Kasumi-1 (cell line): Measurements from ENCODE around the gene ANKRD29.

Source experiments
- DNase-seq, 2 experiments: peaks; one replicate each; lab custom pipeline; 2025; lab: John Stamatoyannopoulos, UW

ANKRD29 gene

DNA sequence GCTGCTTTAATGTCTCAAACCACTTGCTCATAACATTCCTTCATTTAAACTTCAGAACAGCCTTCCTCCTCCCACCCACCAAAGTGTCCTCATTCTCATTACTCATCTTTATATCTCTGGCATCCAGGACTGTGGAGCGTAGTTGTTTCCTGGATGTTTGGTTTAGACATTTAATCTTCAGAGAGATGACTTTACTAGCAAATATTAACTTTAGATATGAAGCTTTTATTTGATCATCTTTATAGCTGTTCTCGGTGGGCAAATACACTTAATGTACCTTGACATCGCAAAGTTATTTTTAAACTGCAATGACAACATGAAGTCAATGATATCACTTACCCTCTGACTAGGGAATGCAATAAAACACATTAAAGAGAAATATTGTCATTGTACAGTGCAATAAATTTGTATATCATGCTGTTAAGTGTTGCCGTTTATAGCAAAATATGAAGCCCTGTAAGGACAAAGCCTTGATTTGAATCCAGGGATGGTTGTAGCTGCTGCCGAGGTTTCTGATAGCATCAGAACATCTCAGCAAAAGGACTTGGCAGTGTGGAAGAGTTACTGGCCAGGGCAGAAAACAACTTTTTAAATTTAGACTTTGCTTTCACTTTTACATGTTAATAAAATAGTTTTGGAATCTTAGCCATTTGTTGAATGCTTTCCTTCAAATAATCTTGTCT is 21.9 kb upstream of the ANKRD29 start:
- no peak for DNase-seq

DNA sequence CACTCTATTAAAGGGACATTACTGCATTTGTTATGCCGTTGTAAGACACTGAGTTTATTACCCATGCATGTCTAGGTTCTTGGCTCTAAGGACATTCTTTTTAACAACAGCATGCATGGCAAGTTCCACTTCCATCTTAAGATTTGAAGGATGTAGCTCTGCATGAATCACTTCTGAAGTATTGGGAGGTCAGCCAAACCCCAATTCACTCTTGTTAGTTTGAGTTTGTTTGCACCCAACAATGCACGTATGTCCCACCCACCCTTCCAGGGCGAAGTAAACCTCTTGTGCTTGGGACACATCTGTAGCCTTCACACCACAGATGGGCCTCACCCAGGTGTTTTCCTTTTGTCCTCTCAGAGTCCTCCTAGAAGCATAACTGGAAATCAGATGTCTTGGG is 21.0 kb upstream of the ANKRD29 start:
- no peak for DNase-seq

DNA sequence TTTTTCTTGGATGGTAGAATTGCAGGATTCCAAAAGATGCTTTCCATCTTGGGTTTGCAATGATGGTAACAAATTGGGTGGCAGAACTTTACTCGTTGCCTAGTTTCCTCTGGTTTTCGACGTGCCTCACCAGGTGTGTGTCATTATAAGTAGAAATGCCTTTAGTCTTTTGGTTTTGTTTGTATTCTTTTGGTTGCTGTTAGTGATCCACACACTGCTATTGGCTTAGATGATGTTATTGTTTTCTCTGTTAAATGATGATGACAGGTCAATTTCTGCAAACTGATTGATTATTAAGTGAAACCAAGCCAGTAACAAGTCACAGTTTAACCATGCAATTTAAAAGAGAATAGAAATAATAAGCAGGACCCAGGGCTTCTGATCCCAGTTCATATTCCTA is 20.4 kb upstream of the ANKRD29 start:
- DNase-seq, result no peak

DNA sequence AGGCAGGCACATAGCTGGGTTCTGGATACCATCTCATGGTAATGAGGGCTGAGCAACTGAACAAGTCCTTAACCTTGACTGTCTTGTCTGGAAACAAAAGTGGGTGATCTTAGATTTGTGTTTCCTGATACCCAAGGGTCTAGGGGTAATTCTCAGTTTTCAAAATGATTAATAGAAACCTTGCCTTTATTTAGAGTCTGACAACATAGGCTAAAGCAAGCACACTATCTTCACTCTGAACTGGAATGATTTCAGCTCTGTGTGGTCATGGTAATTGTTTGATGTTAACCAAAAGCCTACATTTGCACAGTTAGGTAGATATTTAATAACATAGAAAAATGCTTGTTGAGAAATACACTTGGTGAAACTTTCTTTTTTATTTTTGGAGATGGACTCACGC is 19.8 kb upstream of the ANKRD29 start:
- no peak for DNase-seq

DNA sequence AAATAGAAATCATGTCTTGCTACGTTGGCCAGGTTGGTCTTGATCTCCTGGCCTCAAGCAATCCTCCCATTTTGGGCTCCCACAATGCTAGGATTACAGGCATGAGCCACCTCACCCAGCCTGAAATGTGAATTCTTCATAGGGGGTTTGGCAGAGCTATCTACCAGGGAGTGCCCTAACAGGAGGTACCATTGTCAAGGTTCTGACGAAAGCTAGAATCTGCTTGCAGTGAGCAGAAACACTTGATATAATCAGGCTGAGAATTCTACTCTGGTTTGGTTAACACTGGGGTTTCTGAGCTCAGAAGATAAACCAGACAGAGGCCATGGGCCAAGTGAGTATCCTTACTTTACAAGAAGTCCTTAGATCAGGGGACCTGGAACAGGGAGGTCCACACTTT is 19.3 kb upstream of the ANKRD29 start:
- no peak for DNase-seq

DNA sequence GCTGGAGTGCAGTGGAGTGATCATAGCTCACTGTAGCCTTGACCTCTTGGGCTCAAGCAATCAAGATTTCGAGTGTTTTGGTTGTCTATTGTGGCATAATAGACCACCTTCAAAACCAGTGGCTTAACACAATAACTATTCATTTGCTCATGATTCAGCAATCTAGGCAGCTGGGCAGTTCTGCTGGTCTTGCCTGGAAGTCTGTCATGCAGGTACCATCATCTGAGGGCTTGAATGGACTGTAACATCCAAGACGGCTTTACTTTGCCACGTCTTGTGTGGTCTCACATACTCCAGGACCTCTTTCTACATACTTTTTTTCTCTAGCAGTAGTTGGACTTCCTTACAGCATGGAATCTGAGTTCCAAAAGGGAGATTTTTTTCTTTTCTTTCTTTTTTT is 13.2 kb upstream of the ANKRD29 start:
- no peak for DNase-seq

DNA sequence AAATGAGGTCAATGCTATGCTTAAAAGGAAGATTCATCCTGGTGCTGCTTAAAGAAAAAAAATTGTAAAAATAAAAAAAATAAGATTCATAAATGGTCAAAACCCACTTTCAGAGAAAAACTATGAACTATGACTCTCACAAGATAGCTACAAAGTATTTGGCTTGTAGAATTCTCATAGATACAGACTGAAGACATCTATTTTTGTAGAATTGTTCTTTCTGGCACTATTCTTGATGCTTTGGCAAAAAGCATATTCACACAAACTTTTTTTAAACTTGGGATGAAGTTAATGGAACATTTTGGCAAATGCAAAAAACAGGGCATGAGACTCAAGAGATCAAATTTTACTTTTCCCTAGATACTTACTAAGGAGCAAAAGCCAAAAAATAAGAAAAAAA is 12.5 kb upstream of the ANKRD29 start:
- DNase-seq, result no peak

DNA sequence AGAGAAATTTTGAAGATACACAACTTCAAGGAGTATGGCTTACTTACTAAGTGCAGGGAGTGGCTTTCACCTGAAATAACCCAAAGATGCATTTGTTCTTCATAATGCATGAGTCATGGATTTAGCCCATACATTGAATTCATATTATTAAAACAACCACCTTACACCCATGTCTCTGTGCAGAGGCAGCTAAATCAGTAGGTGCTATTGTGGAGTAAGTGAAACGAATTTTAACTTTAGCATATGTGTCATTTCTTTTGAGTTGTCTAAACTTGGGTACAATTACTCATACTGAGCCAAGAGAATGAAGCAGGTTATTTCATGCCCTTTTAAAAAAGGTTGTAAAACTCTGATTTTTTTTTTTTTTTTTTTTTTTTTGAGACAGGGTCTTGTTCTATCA is 11.0 kb upstream of the ANKRD29 start:
- DNase-seq, result no peak

DNA sequence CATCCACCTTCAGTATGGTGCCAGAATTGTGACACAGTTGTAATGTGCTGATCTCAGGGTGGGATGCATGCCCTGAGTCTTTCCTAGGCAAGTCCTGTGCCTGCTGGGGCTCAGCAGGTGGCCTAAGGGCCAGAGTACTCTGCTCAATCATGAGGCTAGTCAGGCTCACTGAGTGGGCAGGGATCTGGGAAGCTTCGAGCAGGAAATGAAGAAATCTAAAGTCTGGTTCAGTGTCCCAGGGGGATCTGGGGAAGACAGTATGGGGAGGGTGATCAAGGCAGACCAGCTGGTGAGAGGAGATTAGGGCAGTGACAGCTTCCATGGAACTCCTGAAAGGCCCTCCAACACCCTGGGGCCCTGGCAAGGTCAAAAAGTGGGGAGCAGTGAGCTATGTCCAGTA is 8.9 kb upstream of the ANKRD29 start:
- no peak for DNase-seq

DNA sequence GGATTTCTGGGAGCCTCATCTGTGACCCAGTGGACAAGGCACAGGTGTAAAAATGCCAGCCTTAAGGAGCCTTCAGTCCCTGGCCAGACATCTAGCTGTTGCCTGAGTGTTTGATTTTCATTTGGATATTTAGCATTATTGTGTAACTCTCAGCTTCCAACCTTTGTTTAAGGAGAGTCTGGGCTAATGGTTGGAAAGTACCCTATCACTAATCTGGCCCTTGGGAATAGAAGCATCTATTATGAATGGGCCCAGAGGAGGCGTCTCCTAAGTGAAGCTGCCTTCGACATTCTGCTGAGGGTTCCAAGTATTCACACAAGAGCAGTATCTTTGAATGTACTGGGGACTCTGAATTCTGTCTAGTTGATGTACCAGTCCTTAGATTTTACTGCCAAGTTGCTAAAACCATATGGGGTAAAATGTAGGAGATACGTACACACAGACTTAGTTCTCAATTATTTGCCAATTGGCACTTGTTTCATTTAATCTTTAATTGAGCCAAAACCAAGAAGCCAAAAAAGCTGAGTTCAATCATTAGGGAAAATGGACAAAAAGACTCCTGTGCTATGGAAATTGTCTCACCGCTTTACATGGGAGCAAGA is 7.2 kb upstream of the ANKRD29 start:
- no peak for DNase-seq

DNA sequence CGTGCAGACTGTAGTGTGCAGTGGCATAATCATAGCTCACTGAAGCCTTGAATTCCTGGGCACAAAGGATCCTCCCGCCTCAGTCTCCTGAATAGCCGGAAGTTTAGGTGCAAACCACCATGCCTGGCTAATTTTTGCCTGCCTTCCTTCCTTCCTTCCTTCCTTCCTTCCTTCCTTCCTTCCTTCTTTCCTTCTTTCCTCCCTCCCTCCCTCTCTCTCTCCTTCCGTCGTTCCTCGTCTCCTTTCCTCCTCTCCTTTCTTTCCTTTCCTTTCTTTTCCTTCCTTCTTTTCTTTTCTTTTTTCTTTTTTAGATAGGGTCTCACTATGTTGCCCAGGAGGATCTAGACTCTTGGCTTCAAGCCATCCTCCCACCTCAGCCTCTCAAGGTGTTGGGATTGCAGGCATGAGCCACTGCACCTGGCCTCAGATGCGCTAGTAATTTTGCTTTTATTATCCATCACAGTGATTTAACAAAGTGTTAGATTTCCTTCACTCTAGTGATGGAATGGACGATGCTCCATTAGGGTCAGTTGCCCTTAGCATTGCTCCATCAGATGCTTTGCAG is 6.6 kb upstream of the ANKRD29 start:
- DNase-seq, result no peak

DNA sequence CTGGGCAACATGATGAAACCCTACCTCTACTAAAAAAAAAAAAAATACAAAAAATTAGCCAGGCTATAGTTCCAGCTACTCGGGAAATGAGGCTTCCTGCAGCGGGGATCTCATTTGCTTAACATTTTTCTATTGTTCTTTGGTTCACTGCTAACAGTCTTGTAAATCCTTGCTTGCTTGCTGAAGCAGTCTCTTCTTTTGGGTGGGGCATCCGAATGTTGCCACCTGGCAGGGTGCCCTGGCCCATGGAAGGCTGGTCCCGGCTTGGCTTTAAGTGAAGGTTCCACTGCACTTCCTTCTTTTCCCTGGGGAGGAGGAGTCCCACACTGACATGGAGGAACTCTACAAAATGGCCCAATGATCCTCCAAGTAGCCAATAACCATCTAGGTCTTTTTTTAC is 6.0 kb upstream of the ANKRD29 start:
- DNase-seq, result no peak

DNA sequence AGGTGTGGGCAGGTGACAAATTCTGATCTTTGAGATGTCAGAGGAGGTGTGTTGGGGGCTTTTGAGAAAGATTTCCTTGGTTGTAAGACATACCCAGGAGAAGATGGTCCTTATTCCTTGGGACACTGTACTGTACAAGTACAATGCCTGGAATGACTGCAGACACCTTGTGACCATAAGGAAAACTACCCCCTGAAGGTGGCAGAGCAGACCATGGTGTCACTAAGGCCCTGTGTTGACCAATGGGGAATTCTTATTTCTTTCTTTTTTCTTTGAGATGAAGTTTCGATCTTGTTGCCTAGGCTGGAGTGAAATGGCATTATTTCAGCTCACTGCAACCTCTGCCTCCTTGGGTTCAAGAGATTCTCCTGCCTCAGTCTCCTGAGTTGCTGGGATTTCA is 4.4 kb upstream of the ANKRD29 start:
- DNase-seq, result no peak

DNA sequence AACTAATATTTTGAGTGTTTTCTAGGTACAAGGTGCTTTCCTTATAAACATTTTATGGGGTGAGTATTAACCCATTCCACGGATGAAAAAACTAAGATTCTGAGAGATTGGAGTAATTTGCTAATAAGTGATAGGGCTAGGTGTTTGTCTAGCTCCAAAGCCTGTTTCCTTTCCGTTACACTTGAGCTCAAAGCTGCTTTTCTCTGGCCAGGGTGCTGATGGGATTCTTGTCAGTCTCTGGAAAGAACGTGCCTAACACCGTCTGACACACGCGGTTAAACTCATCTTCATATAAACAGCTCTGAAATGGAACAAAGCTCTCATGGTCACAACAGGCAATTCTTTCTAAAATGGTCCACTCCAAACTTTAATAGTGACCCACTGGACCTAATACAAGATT is 2.0 kb upstream of the ANKRD29 start:
- peak; percentile 21 to 30 for DNase-seq

DNA sequence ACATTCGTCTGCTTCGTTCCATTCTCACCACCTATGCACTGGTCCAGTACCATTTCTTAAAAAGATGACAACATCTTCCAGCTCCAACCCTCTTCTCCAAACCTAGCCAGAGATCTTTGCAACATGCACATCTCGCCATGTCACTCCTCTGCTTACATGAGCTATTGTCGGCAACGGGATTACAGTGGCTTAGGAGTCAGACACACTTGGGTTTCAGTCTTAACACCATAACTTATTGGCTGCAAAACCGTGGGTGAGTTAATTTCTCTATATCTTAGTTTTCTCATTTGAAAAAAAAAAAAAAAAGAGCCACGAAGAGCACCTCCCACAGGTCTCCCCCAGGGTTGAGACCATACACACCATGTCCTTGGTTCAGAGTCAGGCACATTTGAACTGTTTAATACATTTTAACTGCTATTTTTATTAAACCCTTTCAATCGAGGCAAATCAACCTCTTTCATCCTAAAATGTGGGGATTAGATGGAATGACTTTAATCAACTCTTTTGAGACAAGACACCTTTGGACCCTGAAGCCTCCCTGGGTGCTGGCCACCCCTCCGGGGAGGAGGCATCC is 889 bp downstream of the ANKRD29 start:
- DNase-seq, result no peak

DNA sequence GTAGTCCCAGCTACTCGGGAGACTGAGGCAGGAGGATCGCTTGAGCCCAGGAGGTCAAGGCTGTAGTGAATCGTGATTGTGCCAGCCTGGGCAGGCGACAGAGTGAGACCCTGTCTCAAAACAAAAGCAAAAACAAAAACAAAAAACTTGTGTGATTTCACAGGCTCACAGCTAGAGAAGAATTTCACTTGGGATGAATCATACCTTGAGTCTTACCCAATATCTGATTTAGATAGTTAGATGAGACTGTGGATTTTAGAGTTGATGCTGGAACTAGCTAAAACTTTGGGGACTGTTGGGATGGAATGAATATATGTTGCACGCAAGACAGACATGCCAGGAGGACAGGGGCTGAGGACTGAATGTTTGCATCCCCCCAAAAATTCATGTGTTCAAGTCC is 4.4 kb downstream of the ANKRD29 start:
- DNase-seq, result no peak

DNA sequence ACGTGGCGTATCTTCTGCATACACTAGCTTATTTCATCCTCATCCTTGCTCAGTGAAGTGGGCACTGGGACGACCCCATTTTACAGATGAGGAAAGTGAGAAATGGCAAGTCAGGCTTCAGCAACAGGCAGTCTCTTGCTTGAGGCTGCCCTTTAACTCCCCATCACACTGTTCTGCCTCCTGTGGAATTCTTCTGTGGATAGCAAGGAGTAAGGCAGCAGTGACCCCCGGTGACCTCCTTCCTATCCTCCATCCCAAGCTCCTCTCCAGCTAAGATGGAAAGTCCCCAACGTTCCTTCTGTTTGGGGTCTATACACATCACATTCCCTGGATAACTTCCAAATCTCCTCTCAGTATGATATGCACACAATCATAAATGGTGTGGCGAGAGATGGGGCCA is 10.5 kb downstream of the ANKRD29 start:
- no peak for DNase-seq

DNA sequence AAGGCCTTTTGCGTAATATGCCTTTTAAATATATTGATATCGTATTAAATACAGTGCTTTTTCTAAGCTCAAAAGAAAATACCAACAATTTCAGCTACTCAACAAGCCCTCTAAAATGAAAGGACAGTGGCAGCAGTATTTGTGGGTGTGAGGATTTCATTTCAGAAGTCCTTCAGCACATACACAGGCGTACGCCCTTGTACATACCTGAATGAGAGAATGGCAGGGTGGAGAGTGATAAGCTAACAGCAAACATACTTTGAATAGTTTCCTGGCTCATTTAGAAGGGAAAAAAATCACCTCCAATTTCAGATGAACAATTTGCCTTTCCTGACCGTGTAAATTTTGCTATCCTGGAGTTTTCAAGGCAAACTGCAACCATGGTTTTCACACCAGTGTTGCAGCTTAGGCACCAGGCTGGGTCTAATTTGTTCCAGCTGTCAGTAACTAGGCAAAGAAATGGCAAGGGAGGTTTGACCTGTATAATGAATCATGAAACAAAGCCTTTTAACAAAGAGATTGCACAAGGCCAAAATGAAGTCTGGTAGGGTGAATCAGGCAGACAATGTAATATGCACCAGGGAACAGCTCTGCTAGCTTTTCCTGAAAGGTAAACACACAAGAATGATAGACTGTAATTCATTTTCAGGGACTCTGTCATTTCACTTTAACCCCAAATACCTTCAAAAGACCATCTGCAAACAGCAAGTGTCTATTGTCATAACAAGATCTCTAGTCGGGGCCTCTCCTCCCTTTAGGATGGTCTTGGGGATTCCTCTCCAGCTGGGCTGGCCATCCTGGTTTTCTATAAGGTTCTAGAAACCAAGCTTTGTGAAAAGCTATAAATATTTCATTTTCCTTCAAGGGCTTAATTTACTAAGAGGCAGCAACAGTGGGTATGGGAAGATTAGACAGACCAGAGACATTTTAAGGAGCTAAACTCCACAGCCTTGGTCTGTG is 11.5 kb downstream of the ANKRD29 start:
- no peak for DNase-seq

DNA sequence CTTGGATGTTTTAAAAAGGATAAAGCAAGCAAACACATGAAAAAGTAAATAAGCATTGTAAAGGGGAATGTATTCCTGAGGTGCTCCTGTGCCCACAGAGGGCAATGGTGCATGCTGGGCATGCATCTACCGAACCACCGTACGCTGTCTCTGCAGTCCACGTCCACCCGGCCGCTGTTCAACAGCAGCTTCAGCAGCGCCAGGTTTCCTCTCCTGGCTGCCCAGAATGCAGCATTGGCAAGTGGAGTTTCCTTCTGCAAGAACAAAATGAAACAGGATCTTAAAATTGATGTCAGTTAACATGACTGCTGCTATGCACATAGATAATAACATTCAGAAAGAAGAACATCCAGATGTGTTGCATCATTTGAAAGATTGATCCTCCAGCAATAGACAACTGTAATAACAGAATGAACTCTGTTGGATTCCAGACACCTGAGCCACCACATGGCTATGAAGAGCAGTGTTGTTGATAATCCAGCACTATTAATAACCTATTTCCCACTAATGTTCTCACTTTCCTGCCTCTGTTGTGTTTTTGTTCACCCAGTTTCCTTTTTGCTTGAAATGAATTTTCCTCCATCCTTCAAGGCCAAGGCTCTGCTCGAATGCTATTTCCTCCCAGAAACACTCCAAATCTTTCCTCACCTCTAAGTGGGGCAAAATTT is 13.6 kb downstream of the ANKRD29 start:
- no peak for DNase-seq

DNA sequence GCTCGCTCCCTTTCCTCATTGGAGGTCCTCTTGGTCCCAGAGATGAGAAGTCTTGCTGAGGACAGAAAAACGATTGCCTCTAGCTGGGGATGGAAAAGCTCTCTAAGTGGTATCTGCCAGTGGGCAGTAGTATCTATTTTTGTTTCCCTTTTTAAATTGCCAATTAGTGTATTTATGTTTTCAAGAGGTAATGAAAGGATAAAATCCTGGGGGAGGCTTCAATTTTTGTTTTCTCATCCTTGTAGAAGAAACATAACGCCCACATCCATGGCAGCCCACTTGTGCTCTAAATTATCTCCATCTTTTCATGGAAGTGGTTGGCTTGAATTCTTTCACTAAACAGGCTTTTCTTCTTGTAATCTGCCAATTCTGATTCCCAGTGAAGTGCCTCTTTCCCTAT is 14.3 kb downstream of the ANKRD29 start:
- no peak for DNase-seq

DNA sequence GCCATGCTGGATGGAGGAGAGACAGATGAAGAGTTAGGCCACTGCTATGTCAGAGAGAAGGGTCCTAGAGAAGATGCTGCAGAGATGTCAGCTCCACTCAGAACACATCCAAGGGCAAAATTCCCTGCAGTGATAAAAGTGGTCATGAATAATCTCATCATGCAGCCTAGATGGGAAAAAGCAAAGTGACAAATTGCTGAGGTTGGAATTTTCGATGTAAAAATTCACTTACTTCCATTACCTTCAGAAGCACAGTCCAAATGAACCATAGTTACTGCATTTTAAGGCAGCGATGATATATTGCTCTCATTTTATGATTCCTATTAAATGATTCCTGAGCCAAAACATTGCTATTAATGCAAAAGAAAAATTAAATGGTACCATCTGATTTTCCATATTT is 16.4 kb downstream of the ANKRD29 start:
- DNase-seq, result no peak
